IPS DF 19.7 (cell line): Measurements from ENCODE around the gene MAP4K3.
"Not testable (repeated sequence)": the region's sequence is repeated elsewhere in the genome, so short reads cannot be mapped to it uniquely, and the experiment has no call there.

Experiments used
- DNase-seq: peaks from one replicate; pipeline ENCODE4 v3.0.0-alpha.2; 2013; ENCODE audit warnings: low read depth, low spot score

MAP4K3 gene

GRCh38 chr2:39306626-39307025 is 130.5 kb downstream of the MAP4K3 start:
- DNase-seq, result no peak

DNA sequence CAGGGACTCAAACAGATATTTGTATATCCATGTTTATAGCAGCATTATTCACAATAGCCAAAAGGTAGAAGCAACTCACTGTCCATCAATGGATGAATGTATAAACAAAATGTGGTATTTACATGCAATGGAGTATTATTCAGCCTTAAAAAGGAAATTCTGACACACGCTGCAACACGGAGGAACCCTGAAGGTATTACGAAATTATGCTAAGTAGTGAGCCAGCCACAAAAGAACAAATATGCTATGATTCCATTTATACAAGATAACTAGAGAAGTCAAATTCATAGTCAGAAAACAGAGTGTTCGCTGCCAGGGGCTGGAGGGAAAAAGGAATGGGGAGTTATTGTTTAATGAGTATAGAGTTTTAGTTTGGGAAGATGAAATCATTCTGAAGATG is 132.4 kb downstream of the MAP4K3 start:
- no peak for DNase-seq

DNA sequence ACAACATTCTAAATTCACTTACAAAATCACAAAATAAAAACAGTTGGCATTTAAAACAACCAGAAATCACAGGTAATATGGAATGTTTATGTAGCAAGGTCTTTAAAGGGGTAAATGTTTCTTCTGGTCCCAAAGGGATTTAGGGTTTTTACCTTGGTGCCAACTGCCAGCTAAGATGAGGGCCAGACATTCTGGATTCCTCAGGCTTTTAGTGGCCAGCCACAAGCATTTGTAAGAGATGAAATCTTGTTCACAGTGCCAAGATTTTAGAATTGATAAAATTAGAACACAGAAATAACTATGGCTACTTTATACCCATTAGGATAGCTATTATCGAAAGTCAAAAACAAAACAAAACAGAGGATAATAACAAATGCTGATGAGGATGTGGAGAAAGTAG is 132.9 kb downstream of the MAP4K3 start:
- no peak for DNase-seq

GRCh38 chr2:39301352-39301751 is 135.7 kb downstream of the MAP4K3 start:
- no peak for DNase-seq

DNA sequence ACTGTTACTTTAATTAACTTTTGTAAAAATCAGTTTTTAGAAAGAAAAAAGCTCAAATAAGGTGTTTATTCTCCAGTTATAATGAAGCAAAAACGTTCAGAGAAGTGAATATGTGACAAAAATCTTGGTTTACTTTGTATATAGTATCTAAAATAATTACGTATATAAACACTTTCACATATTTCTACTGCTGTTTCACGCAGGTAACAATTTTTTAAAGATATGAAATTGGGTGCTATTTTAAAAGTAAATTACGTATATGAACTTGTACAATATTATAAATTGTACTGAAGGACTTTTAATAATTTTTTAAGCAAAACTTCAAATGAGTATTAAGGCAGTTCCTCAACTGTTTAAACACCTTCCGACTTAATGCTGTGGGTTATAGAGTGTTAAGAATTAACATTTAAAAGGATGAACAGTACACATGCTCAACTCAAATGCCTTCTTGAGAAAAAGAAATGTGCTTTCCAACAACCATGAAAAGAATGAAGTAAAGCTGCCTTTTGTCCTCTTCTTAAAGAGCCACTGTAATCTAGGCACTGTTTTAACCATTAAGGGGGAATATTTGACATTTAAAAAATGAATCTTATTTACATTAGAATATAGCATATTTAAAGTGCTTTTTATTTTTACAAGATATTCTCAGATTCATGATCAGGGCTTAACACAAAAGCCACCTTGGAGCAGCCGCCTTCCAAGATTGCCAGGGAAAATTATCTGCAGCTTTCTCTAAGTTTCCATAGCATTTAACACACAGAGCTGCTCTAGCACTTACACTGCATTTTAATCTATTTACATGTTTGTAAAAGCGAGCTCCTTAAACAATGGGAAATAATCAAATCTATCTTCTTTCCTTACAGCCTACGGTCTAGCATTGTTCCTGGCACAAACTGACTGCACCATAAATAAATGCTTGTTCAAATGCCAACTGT is 136.8 kb downstream of the MAP4K3 start:
- DNase-seq, result no peak

DNA sequence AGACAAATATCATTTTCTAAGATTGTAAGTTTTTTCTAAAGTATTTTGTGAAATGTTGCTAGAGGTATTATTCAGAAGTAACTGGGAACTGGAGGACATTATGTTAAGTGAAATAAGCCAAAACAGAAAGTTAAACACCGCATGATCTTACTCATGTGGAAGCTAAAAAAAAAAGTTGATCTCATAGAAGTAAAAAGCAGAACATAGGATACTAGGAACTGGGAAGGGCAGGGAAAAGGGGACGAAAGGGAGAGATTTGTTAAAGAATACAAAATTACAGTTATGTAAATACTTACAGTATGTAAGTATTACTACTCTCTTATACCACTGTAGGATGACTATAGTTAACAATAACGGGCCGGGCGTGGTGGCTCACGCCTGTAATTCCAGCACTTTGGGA is 146.7 kb downstream of the MAP4K3 start:
- DNase-seq, result no peak

DNA sequence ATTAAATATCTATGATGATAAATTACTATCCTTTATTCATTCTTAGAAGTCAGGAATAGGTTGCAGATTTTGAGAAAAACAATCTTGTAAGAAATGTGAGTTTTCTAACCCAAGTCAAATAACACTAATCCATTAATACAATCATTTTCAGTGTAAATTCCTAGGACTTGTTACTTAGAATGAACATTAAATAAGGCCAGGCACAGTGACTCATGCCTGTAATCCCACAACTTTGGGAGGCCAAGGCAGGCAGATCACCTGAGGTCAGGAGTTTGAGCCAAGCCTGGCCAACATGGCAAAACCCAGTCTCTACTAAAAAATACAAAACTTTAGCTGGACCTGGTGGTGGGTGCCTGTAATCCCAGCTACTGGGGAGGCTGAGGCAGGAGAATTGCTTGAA is 147.5 kb downstream of the MAP4K3 start:
- DNase-seq, result no peak

DNA sequence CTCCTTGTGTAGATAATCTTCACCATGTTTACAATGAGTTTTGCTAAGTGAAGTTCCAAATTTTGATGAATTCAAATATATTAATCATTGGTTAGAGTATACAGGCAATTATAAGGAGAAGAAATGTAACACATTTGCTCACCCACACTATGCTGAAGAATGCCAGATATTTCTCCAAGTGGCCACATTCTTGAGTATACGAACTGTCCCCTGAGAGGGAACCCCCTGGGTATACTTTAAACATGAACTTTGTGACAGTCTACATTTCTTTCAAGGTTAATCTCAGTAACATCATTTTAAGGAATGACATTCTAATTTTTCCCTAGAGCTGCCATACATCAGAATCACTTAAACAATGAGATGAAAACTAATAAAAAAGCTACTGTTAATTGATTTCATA is 153.5 kb downstream of the MAP4K3 start:
- DNase-seq, result no peak

DNA sequence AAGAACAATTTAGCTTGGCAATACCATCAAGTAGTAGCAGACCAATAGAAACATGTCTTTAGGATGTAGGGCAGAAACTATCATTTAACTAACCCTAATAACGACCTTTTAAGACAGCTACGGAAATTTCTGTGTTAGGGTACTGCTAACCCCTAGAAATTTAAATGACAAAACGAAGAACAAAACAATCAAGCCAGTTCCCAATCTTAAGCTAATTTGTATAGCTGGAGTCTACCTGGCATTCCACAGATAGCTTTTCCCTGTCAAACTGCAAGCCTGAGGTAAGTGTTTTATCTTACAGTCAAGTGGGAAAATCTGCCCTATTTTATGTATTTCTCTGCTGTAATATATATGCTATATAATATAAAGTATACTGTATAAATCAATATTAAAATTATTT is 155.7 kb downstream of the MAP4K3 start:
- DNase-seq, result no peak

DNA sequence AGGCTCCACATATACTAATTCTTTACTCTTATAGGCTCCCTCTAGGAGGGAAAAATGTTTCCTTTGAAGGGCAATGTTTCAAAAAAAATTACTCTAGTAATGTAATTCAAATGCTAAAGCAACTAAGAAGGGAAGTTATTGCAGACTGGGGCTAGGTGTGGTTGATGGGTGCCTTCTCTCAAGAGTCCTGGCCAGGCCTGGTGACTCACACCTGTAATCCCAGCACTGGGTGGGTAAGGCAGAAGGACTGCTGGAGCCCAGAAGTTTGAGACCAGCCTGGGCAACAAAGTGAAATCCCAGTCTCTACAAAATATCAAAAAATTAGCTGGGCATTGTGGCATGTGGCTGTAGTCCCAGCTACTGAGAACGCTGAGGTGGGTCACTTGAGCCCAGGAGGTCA is 162.1 kb downstream of the MAP4K3 start:
- DNase-seq, result no peak

DNA sequence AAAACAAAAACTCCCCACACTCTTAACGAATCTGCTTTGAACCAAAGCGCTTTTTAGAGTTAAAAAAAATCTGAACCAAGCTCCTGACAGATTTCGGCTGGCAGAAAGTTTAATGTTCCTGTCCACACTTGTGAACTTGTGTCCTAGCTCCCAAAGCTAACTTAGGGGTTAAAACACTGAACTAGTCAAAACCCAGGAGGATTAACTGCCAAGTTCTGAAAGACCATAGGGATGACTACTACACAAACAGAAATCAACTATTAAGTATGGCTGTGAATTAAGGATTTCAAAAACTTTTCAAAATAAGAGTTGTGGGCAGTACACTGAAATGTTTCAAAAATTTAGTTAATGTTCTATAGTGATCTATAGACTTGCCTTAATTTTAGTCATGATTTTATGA is 167.1 kb downstream of the MAP4K3 start:
- DNase-seq, result no peak

- no peak for DNase-seq
Observed at GRCh38 chr2:39266916-39267434, 170.1 kb downstream of the MAP4K3 start.

- no peak for DNase-seq
Observed at GRCh38 chr2:39266139-39266805, 170.8 kb downstream of the MAP4K3 start.

GRCh38 chr2:39265315-39265714 is 171.8 kb downstream of the MAP4K3 start:
- DNase-seq, result no peak

- DNase-seq, result no peak
Observed at GRCh38 chr2:39264733-39265132, 172.4 kb downstream of the MAP4K3 start.

DNA sequence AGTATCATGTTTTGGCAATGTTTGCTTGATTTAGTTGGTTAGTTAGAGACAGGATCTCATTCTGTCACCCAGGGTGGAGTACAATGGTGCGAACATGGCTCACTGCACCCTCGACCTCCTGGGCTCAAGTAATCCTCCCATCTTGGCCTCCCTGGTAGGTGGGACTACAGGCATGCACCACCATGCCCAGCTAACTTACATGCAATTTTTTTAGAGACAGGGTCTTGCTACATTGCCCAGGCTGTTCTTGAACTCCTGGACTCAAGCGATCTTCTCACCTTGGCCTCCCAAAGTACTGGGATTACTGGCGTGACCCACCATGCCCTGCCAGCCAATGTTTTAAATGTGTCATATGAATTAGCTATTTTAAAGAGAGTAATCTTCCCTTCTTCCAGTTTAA is 177.0 kb downstream of the MAP4K3 start:
- no peak for DNase-seq

DNA sequence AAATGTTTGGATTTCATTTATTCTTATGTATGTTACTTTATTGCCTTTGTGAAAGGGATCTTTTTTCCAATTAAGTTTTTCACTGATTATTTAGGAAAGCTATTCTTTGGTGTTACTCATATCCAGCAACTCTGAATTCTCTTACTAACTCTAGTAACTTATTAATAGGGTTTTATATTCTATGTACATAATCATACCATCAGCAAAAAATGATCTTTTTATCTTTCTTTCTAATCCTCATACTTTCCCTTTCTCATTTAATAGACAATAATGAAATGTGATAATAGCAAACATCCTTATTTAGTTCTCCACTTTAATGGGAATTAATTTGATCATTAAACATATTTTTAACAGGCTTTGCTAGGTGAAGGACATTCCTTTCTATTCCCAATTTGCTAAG is 181.0 kb downstream of the MAP4K3 start:
- no peak for DNase-seq

DNA sequence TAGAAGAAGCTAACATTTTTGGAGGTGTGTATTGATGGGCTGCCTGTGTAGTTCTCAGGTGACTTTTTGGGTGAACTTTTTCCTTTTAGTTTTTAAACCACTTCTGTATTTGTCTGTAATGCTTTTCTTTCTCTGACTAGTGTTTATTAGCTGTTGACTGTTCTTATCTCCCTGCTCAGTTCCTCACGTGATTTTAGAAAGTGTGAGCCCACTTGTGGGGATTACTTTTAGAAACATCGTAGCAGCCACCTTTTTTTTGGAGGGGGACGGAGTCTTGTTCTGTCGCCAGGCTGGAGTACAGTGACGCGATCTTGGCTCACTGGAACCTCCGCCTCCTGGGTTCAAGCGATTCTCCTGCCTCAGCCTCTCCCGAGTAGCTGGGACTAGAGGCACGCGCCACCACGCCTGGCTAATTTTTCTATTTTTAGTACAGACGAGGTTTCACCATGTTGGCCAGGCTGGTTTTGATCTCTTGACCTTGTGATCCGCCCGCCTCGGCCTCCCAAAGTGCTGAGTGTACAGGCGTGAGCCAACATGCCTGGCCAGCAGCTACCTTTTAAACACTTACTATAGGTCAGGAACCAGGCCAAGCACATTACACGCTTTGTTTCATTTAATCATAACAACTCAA is 184.1 kb downstream of the MAP4K3 start:
- DNase-seq, result no peak

DNA sequence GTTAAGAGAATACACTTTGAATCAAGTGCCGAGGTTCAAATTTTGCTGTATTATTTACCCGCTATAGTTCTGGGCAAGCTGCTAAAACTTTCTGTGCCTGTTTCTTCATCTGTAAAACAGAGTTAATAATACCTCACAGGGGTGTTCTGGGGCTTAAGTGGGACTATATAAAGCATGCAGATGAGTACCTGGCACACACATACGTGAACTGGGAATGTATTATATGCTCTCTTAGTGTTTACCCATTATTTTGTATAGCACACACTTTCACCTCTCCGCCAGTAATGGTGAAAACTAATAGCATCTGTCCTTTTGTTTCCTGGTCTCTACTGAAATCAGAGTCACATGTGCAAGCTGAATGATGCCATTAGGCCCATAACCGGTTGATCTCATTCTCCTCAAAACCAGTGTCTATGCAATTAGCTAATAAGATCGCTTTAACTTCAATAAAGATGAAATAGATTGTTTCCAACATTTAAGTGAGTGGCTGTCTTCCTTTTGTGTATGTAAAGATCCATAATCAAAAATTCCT is 189.5 kb downstream of the MAP4K3 start:
- no peak for DNase-seq

GRCh38 chr2:39246382-39246980 is 190.6 kb downstream of the MAP4K3 start:
- no peak for DNase-seq

- not testable (repeated sequence) for DNase-seq
Observed at GRCh38 chr2:39244963-39245625, 192.0 kb downstream of the MAP4K3 start.
